ENCODE results near the gene NCCRP1.

The NCCRP1 gene

DNA sequence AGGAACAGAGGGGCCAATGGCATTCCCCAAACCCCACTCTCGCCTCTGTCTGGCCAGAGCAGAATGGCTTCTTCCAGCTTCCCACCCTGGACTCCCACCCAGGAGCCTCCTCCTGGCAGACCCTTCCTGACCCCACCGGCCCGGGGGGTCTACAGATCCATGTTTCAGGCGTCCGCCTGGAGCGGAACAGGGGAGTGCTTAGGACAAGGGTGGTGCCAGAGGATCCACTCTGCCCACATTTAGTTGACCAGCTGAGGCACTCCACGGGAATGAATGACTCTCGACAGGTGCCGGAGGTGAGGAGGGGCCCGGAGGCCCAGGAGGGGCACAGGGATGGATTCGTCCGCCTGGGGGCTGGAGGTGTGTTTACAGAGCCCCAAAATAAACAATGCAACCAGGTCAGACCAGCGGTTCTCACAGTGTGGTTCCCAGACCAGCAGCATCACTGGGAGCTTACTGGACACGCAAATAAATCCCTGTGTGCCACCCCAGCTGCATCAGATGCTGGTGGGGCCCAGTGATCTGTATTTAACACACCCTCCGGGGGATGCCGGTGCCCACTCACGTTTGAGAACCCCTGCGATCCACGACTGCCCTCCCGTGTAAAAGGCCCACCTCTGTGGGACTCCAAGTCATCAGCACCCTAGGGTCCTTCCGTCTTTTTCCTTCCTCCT is 15.1 kb upstream of the NCCRP1 start:
- DNase-seq, result no peak

- DNase-seq, result no peak
These were observed 14.6 kb upstream of the NCCRP1 start for GRCh38 chr19:39182174-39182505.

GRCh38 chr19:39183104-39183503 is 13.7 kb upstream of the NCCRP1 start:
- DNase-seq, result no peak

GRCh38 chr19:39186391-39186790 is 10.4 kb upstream of the NCCRP1 start:
- no peak for DNase-seq

GRCh38 chr19:39187552-39187943 is 9.2 kb upstream of the NCCRP1 start:
- DNase-seq, result no peak

- DNase-seq, result no peak
These were observed 7.8 kb upstream of the NCCRP1 start for GRCh38 chr19:39188960-39189359.

GRCh38 chr19:39190768-39191167 is 6.0 kb upstream of the NCCRP1 start:
- no peak for DNase-seq

- no peak for DNase-seq
These were observed 3.9 kb upstream of the NCCRP1 start for GRCh38 chr19:39192846-39193245.

DNA sequence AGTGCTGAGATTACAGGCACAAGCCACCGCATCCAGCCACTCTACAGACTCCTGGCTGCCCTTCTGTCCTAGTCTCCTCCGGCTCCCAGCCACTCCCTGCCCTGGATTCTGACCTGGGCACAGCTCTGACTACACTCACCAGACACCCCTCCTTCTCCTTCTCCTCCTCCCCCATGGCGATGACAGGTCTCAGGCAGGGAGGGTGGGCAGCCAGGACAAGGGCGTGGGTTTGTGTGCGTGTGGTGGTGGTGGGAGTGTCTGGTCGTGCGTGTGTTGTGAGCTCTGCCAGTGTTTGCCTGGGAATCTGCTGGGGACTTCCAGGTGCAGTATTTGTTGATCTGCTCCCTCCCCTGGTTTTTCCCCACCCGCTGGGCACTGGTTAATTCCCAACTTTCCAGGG is 3.0 kb upstream of the NCCRP1 start:
- no peak for DNase-seq

GRCh38 chr19:39194832-39195542 is 1.8 kb upstream of the NCCRP1 start:
- DNase-seq, result peak in 1 of 2 experiments; percentile 28

- no peak for DNase-seq
These were observed 1.0 kb upstream of the NCCRP1 start for GRCh38 chr19:39195755-39196154.

DNA sequence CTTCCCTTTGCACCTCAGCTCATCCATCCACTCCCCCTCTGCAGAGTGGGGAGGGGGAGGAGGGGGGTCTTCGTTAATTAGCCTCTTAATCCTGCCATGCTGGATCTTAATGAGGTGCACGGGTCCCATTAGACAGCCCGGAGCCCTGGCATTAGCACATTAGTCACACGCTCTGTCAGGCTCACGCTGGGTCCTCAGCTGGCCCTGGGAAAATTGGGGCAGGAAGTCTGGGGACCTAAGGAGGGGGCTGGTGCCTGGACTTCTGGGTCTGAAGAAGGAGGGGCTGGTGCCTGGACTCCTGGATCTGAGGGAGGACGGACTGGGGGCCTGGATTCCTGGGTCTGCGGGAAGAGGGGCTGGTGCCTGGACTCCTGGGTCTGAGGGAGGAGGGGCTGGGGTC is 444 bp upstream of the NCCRP1 start:
- peak; percentile 13 to 35 for DNase-seq

DNA sequence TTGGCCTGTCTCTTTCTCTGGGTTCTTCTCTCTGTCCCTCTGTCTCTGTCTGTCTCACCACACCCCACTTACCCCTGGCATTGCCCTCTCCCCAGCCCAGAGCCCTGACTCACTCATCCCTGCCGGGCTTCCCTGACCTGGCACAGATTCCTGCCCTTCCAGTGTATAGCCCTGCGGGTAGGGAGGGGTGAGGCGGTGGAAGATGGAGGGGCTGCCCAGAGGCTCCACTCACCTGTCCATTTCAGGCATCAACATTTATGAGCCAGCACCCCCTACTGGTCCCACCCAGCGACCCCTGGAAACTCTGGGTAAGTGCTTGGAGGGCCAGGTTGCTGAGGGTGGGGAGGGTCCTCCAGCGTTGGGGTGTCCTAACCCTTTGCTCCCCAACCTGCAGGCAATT is 1.0 kb downstream of the NCCRP1 start:
- no peak for DNase-seq

- no peak for DNase-seq
These were observed 2.3 kb downstream of the NCCRP1 start for GRCh38 chr19:39199025-39199424.

GRCh38 chr19:39200066-39200802 is 3.5 kb downstream of the NCCRP1 start:
- no peak for DNase-seq

GRCh38 chr19:39200803-39201115 is 4.0 kb downstream of the NCCRP1 start:
- peak; percentile 84 to 94 for DNase-seq

DNA sequence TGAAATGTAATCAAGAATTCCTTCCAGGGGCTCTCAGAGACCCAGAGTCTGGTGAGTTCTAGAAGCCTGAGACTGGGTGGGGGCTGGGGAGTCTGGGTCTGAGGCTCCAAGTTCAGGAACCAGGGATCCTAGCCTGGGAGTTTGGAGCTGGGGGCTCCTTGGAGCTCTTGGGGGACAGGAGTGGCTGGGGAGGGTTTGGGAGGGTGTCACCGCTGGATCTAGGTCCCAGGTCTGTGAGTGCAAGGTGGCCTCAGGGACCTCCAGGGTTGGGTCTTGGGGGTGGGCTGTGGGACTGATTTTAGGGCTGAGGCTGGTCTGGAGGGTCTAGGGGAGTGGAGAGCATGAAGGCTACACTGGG is 6.2 kb downstream of the NCCRP1 start:
- no peak for DNase-seq

GRCh38 chr19:39203372-39204341 is 6.9 kb downstream of the NCCRP1 start, which contains the start of gene SYCN:
Gene SYCN (minus strand): TSS chr19:39204263. CDS start chr19:39204254, 9 bp downstream.
- peak in 1 of 2 experiments; percentile 41 for DNase-seq

DNA sequence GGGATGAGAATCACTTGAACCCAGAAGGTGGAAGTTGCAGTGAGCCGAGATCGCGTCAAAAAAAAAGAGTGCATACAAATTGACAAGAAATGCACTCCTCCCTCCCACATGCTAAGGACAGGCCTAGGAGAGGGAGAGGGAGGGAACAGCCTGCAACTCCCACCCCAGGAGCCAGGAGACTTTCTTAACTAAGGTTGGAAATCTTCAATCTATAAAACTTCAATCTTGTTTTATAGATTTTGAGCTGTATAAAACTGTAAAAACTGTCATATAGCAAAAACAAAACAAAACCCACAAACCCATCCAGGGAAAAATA is 8.6 kb downstream of the NCCRP1 start:
- DNase-seq, result no peak

GRCh38 chr19:39206122-39206521 is 9.4 kb downstream of the NCCRP1 start:
- DNase-seq, result no peak

- no peak for DNase-seq
These were observed 10.6 kb downstream of the NCCRP1 start for GRCh38 chr19:39207293-39207836.

GRCh38 chr19:39208175-39208795 is 11.5 kb downstream of the NCCRP1 start:
- DNase-seq, result no peak
